ENCODE measurements around the gene ITGB6. TPM values are rescaled to one million over a fixed set of nuclear protein-coding genes. Genes with fewer than 3 reads are reported as not detected.

The ITGB6 gene
- total RNA-seq, 1 experiment from 2014 or later: 6.9 TPM

GRCh38 chr2:160221391-160222276, 21.6 kb upstream of the ITGB6 start:
- Mint-ChIP-seq H3K27me3 (ENCODE audit: insufficient read depth, unreplicated experiment) (no peaks in the 10 kb centered on the region), H3K27ac (ENCODE audit: low read depth, unreplicated experiment) (peak overlapping the region; percentile 99), H3K4me1 (ENCODE audit: insufficient read depth, unreplicated experiment) (peaks cover 77% of the 10 kb centered on the region), H3K4me3 (ENCODE audit: unreplicated experiment) (no peak overlapping the region), H3K9me3 (ENCODE audit: unreplicated experiment) (no peaks in the 10 kb centered on the region), H3K36me3 (ENCODE audit: insufficient read depth, unreplicated experiment) (peaks cover 6% of the 10 kb centered on the region)
- intact Hi-C loops (cut with micrococcal nuclease): loop anchor here (10.0 kb wide), 1 partner anchor 183 kb away; no protein-coding TSS in a partner anchor
- POLR2A ChIA-PET: interaction anchor here (0.6 to 15.1 kb wide), 11 partner anchors 8 to 1338 kb away, joined by 3 to 212 read pairs (median 5); partner anchors contain the start of gene ITGB6
- TF ChIP-seq, protein P1, sequence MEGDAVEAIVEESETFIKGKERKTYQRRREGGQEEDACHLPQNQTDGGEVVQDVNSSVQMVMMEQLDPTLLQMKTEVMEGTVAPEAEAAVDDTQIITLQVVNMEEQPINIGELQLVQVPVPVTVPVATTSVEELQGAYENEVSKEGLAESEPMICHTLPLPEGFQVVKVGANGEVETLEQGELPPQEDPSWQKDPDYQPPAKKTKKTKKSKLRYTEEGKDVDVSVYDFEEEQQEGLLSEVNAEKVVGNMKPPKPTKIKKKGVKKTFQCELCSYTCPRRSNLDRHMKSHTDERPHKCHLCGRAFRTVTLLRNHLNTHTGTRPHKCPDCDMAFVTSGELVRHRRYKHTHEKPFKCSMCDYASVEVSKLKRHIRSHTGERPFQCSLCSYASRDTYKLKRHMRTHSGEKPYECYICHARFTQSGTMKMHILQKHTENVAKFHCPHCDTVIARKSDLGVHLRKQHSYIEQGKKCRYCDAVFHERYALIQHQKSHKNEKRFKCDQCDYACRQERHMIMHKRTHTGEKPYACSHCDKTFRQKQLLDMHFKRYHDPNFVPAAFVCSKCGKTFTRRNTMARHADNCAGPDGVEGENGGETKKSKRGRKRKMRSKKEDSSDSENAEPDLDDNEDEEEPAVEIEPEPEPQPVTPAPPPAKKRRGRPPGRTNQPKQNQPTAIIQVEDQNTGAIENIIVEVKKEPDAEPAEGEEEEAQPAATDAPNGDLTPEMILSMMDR (IDR thresholded peaks at IDR 0.05; ENCODE audit: unreplicated experiment): no peak
- CTCF ChIA-PET: interaction anchor here (0.6 to 4.8 kb wide), 14 partner anchors 10 to 749 kb away, joined by 3 to 39 read pairs (median 4); no protein-coding TSS in a partner anchor
- DNase-seq (ENCODE audit: unreplicated experiment): peak; percentile 58
- BruUV-seq (replicated peaks): no TSS peak

- H3K27me3 Mint-ChIP-seq (ENCODE audit: insufficient read depth, unreplicated experiment): no peaks in the 10 kb centered on the region
- peak; percentile 90 for DNase-seq (ENCODE audit: unreplicated experiment)
- no TSS peak for BruUV-seq (replicated peaks)
- H3K4me3 Mint-ChIP-seq (ENCODE audit: unreplicated experiment): no peak overlapping the region
- POLR2A ChIA-PET: interaction anchor here (0.6 to 15.1 kb wide), 13 partner anchors 9 to 1339 kb away, joined by 3 to 212 read pairs (median 5); partner anchors contain the start of gene ITGB6
- peaks cover 3% of the 10 kb centered on the region for H3K36me3 Mint-ChIP-seq (ENCODE audit: insufficient read depth, unreplicated experiment)
- H3K9me3 Mint-ChIP-seq (ENCODE audit: unreplicated experiment): no peaks in the 10 kb centered on the region
- peaks cover 74% of the 10 kb centered on the region for H3K4me1 Mint-ChIP-seq (ENCODE audit: insufficient read depth, unreplicated experiment)
- H3K27ac Mint-ChIP-seq (ENCODE audit: low read depth, unreplicated experiment): peak overlapping the region; percentile 99
- intact Hi-C loops (cut with micrococcal nuclease): loop anchor here (10.0 kb wide), 1 partner anchor 184 kb away; no protein-coding TSS in a partner anchor
- CTCF ChIA-PET: interaction anchor here (0.5 to 4.8 kb wide), 16 partner anchors 9 to 750 kb away, joined by 3 to 39 read pairs (median 4); no protein-coding TSS in a partner anchor
- TF ChIP-seq, protein P1 (IDR thresholded peaks at IDR 0.05; ENCODE audit: unreplicated experiment): no peak
Measured at GRCh38 chr2:160220545-160221009, 20.5 kb upstream of the ITGB6 start.

- H3K4me1 Mint-ChIP-seq (ENCODE audit: insufficient read depth, unreplicated experiment): peaks cover 71% of the 10 kb centered on the region
- no TSS peak for BruUV-seq (replicated peaks)
- DNase-seq (ENCODE audit: unreplicated experiment): no peak
- intact Hi-C loops (cut with micrococcal nuclease): loop anchor here (10.0 kb wide), 1 partner anchor 185 kb away; no protein-coding TSS in a partner anchor
- CTCF ChIA-PET: interaction anchor here (0.5 to 4.8 kb wide), 15 partner anchors 9 to 750 kb away, joined by 3 to 39 read pairs (median 4); no protein-coding TSS in a partner anchor
- POLR2A ChIA-PET: interaction anchor here (0.7 to 15.1 kb wide), 11 partner anchors 10 to 784 kb away, joined by 3 to 212 read pairs (median 5); partner anchors contain the start of gene ITGB6
- no peaks in the 10 kb centered on the region for H3K27me3 Mint-ChIP-seq (ENCODE audit: insufficient read depth, unreplicated experiment)
- H3K27ac Mint-ChIP-seq (ENCODE audit: low read depth, unreplicated experiment): peak overlapping the region; percentile 99
- H3K36me3 Mint-ChIP-seq (ENCODE audit: insufficient read depth, unreplicated experiment): peaks cover 7% of the 10 kb centered on the region
- TF ChIP-seq, protein P1 (IDR thresholded peaks at IDR 0.05; ENCODE audit: unreplicated experiment): no peak
- no peak overlapping the region for H3K4me3 Mint-ChIP-seq (ENCODE audit: unreplicated experiment)
- H3K9me3 Mint-ChIP-seq (ENCODE audit: unreplicated experiment): no peaks in the 10 kb centered on the region
Measured at GRCh38 chr2:160220026-160220425, 20.0 kb upstream of the ITGB6 start.

Data from MCF 10A (cell line).